ENCODE data around the gene APOBEC3F.

The APOBEC3F gene

GRCh38 chr22:39084666-39085065, 44.0 kb downstream of the APOBEC3F start:
- no peaks in the 10 kb centered on the region for H3K36me3 ChIP-seq (ENCODE audit: insufficient read depth, low read length)
- H3K27me3 ChIP-seq (ENCODE audit: insufficient read depth, low read length) = peaks cover 10% of the 10 kb centered on the region
- no peak overlapping the region for H3K4me3 ChIP-seq (ENCODE audit: low read length)
- no peaks in the 10 kb centered on the region for H3K9me3 ChIP-seq (ENCODE audit: low read length)
- H3K4me1 ChIP-seq (ENCODE audit: insufficient read depth, low read length) = peaks cover 3% of the 10 kb centered on the region
- no peak overlapping the region for H2AFZ ChIP-seq (ENCODE audit: low read depth, low read length)

- Histone ChIP-seq H3K9me3 (ENCODE audit: low read length) (no peaks in the 10 kb centered on the region), H3K27me3 (ENCODE audit: insufficient read depth, low read length) (peaks cover 17% of the 10 kb centered on the region), H3K36me3 (ENCODE audit: insufficient read depth, low read length) (no peaks in the 10 kb centered on the region), H3K4me1 (ENCODE audit: insufficient read depth, low read length) (peaks cover 3% of the 10 kb centered on the region), H2AFZ (ENCODE audit: low read depth, low read length) (no peak overlapping the region), H3K4me3 (ENCODE audit: low read length) (no peak overlapping the region)
These were observed 46.4 kb downstream of the APOBEC3F start for GRCh38 chr22:39087098-39087497.

- no peak overlapping the region for H2AFZ ChIP-seq (ENCODE audit: low read depth, low read length)
- H3K27me3 ChIP-seq (ENCODE audit: insufficient read depth, low read length) = peaks cover 20% of the 10 kb centered on the region
- H3K9me3 ChIP-seq (ENCODE audit: low read length) = no peaks in the 10 kb centered on the region
- H3K36me3 ChIP-seq (ENCODE audit: insufficient read depth, low read length) = no peaks in the 10 kb centered on the region
- no peak overlapping the region for H3K4me3 ChIP-seq (ENCODE audit: low read length)
- peaks cover 3% of the 10 kb centered on the region for H3K4me1 ChIP-seq (ENCODE audit: insufficient read depth, low read length)
These were observed 47.4 kb downstream of the APOBEC3F start for GRCh38 chr22:39087881-39088684.

- H3K27me3 ChIP-seq (ENCODE audit: insufficient read depth, low read length) = peaks cover 21% of the 10 kb centered on the region
- H3K4me1 ChIP-seq (ENCODE audit: insufficient read depth, low read length) = peaks cover 3% of the 10 kb centered on the region
- no peak overlapping the region for H3K4me3 ChIP-seq (ENCODE audit: low read length)
- no peaks in the 10 kb centered on the region for H3K9me3 ChIP-seq (ENCODE audit: low read length)
- H2AFZ ChIP-seq (ENCODE audit: low read depth, low read length) = no peak overlapping the region
- H3K36me3 ChIP-seq (ENCODE audit: insufficient read depth, low read length) = no peaks in the 10 kb centered on the region
These were observed 48.0 kb downstream of the APOBEC3F start for GRCh38 chr22:39088685-39089032.

GRCh38 chr22:39089928-39090327, 49.3 kb downstream of the APOBEC3F start:
- no peaks in the 10 kb centered on the region for H3K9me3 ChIP-seq (ENCODE audit: low read length)
- no peak overlapping the region for H2AFZ ChIP-seq (ENCODE audit: low read depth, low read length)
- no peak overlapping the region for H3K4me3 ChIP-seq (ENCODE audit: low read length)
- peaks cover 3% of the 10 kb centered on the region for H3K4me1 ChIP-seq (ENCODE audit: insufficient read depth, low read length)
- H3K36me3 ChIP-seq (ENCODE audit: insufficient read depth, low read length) = no peaks in the 10 kb centered on the region
- H3K27me3 ChIP-seq (ENCODE audit: insufficient read depth, low read length) = peaks cover 17% of the 10 kb centered on the region

GRCh38 chr22:39090426-39091064, 49.9 kb downstream of the APOBEC3F start:
- no peak overlapping the region for H3K4me3 ChIP-seq (ENCODE audit: low read length)
- peaks cover 3% of the 10 kb centered on the region for H3K4me1 ChIP-seq (ENCODE audit: insufficient read depth, low read length)

GRCh38 chr22:39091126-39092081, 50.7 kb downstream of the APOBEC3F start:
- Histone ChIP-seq H3K9me3 (ENCODE audit: low read length) (no peaks in the 10 kb centered on the region), H3K27me3 (ENCODE audit: insufficient read depth, low read length) (peaks cover 17% of the 10 kb centered on the region), H2AFZ (ENCODE audit: low read depth, low read length) (no peak overlapping the region), H3K4me1 (ENCODE audit: insufficient read depth, low read length) (peaks cover 3% of the 10 kb centered on the region), H3K4me3 (ENCODE audit: low read length) (no peak overlapping the region), H3K36me3 (ENCODE audit: insufficient read depth, low read length) (no peaks in the 10 kb centered on the region)

More at GRCh38 chr22:39090426-39091064, 49.9 kb downstream of the APOBEC3F start:
- H2AFZ ChIP-seq (ENCODE audit: low read depth, low read length) = no peak overlapping the region
- no peaks in the 10 kb centered on the region for H3K36me3 ChIP-seq (ENCODE audit: insufficient read depth, low read length)
- H3K9me3 ChIP-seq (ENCODE audit: low read length) = no peaks in the 10 kb centered on the region
- H3K27me3 ChIP-seq (ENCODE audit: insufficient read depth, low read length) = peaks cover 17% of the 10 kb centered on the region

GRCh38 chr22:39092111-39092862, 51.6 kb downstream of the APOBEC3F start:
- H2AFZ ChIP-seq (ENCODE audit: low read depth, low read length) = no peak overlapping the region
- H3K9me3 ChIP-seq (ENCODE audit: low read length) = no peaks in the 10 kb centered on the region
- H3K36me3 ChIP-seq (ENCODE audit: insufficient read depth, low read length) = no peaks in the 10 kb centered on the region
- H3K4me3 ChIP-seq (ENCODE audit: low read length) = no peak overlapping the region
- H3K27me3 ChIP-seq (ENCODE audit: insufficient read depth, low read length) = peaks cover 17% of the 10 kb centered on the region
- H3K4me1 ChIP-seq (ENCODE audit: insufficient read depth, low read length) = peaks cover 3% of the 10 kb centered on the region

- no peaks in the 10 kb centered on the region for H3K9me3 ChIP-seq (ENCODE audit: low read length)
- no peak overlapping the region for H2AFZ ChIP-seq (ENCODE audit: low read depth, low read length)
- H3K27me3 ChIP-seq (ENCODE audit: insufficient read depth, low read length) = peaks cover 17% of the 10 kb centered on the region
- no peaks in the 10 kb centered on the region for H3K4me1 ChIP-seq (ENCODE audit: insufficient read depth, low read length)
- no peak overlapping the region for H3K4me3 ChIP-seq (ENCODE audit: low read length)
- no peaks in the 10 kb centered on the region for H3K36me3 ChIP-seq (ENCODE audit: insufficient read depth, low read length)
These were observed 54.2 kb downstream of the APOBEC3F start for GRCh38 chr22:39094717-39095389.

- no peaks in the 10 kb centered on the region for H3K4me1 ChIP-seq (ENCODE audit: insufficient read depth, low read length)
- no peaks in the 10 kb centered on the region for H3K36me3 ChIP-seq (ENCODE audit: insufficient read depth, low read length)
- H3K4me3 ChIP-seq (ENCODE audit: low read length) = no peak overlapping the region
- no peaks in the 10 kb centered on the region for H3K9me3 ChIP-seq (ENCODE audit: low read length)
- peaks cover 11% of the 10 kb centered on the region for H3K27me3 ChIP-seq (ENCODE audit: insufficient read depth, low read length)
- H2AFZ ChIP-seq (ENCODE audit: low read depth, low read length) = no peak overlapping the region
These were observed 55.3 kb downstream of the APOBEC3F start for GRCh38 chr22:39095971-39096370.

GRCh38 chr22:39097098-39098020, 56.7 kb downstream of the APOBEC3F start, which contains the start of gene APOBEC3H:
APOBEC3H (plus strand) TSS chr22:39097244; CDS start chr22:39100279, 3,035 bp downstream.
- Histone ChIP-seq H3K4me1 (ENCODE audit: insufficient read depth, low read length) (no peaks in the 10 kb centered on the region), H3K4me3 (ENCODE audit: low read length) (no peak within 1 kb of the TSS), H2AFZ (ENCODE audit: low read depth, low read length) (no peak within 1 kb of the TSS), H3K36me3 (ENCODE audit: insufficient read depth, low read length) (no peaks in the 10 kb centered on the region), H3K9me3 (ENCODE audit: low read length) (no peaks in the 10 kb centered on the region), H3K27me3 (ENCODE audit: insufficient read depth, low read length) (peaks cover 3% of the 10 kb centered on the region)

Data from neuron (in vitro differentiated cells).